Measurements from ENCODE around the gene CPA2.
"Not testable (repeated sequence)": the region's sequence is repeated elsewhere in the genome, so short reads cannot be mapped to it uniquely, and the experiment has no call there.

Gene CPA2

GRCh38 chr7:130304878-130305277, 38.2 kb downstream of the CPA2 start:
- DNase-seq (ENCODE audit: low read depth in 4 of 4, low spot score in 1 of 4): no peak

- DNase-seq (ENCODE audit: low read depth in 4 of 4, low spot score in 1 of 4): no peak
Observed at GRCh38 chr7:130305433-130306042, 38.9 kb downstream of the CPA2 start.

- no peak for DNase-seq (ENCODE audit: low read depth in 4 of 4, low spot score in 1 of 4)
Observed at GRCh38 chr7:130309986-130310385, 43.3 kb downstream of the CPA2 start.

GRCh38 chr7:130314305-130314704, 47.6 kb downstream of the CPA2 start:
- no peak for DNase-seq (ENCODE audit: low read depth in 4 of 4, low spot score in 1 of 4)

- DNase-seq (ENCODE audit: low read depth in 4 of 4, low spot score in 1 of 4): no peak
Observed at GRCh38 chr7:130319541-130319940, 52.9 kb downstream of the CPA2 start.

- not testable (repeated sequence) for DNase-seq (ENCODE audit: low read depth in 4 of 4, low spot score in 1 of 4)
Observed at GRCh38 chr7:130321542-130322229, 55.0 kb downstream of the CPA2 start.

- DNase-seq (ENCODE audit: low read depth in 4 of 4, low spot score in 1 of 4): no peak
Observed at GRCh38 chr7:130322615-130323014, 56.0 kb downstream of the CPA2 start.

GRCh38 chr7:130324306-130324943, 57.8 kb downstream of the CPA2 start:
- no peak for DNase-seq (ENCODE audit: low read depth in 4 of 4, low spot score in 1 of 4)

- DNase-seq (ENCODE audit: low read depth in 4 of 4, low spot score in 1 of 4): no peak
Observed at GRCh38 chr7:130329681-130330080, 63.0 kb downstream of the CPA2 start.

GRCh38 chr7:130332259-130333053, 65.8 kb downstream of the CPA2 start:
- no peak for DNase-seq (ENCODE audit: low read depth in 4 of 4, low spot score in 1 of 4)

GRCh38 chr7:130333832-130334231, 67.2 kb downstream of the CPA2 start:
- no peak for DNase-seq (ENCODE audit: low read depth in 4 of 4, low spot score in 1 of 4)

- DNase-seq (ENCODE audit: low read depth in 4 of 4, low spot score in 1 of 4): no peak
Observed at GRCh38 chr7:130334274-130334673, 67.6 kb downstream of the CPA2 start.

- no peak for DNase-seq (ENCODE audit: low read depth in 4 of 4, low spot score in 1 of 4)
Observed at GRCh38 chr7:130337410-130337971, 70.8 kb downstream of the CPA2 start.

GRCh38 chr7:130338233-130338632, 71.6 kb downstream of the CPA2 start:
- no peak for DNase-seq (ENCODE audit: low read depth in 4 of 4, low spot score in 1 of 4)

Measured in stimulated activated CD4-positive, alpha-beta T cell treated with anti-CD3 and anti-CD28 coated beads, Interleukin-1b, Interleukin-23, amount 100 ng/mL, for 24 hours (primary cell).